C4-2B (cell line): Measurements from ENCODE around the gene ANKRD9.

Source experiments
- H3K27ac ChIP-seq: fragments of 450-650 bp; 2 replicates; pipeline ENCODE4 v1.5.1; 2017
- CTCF ChIP-seq: fragments of 450-650 bp; conservative IDR thresholded peaks from 2 replicates; pipeline ENCODE4 v1.5.1; 2017; ENCODE audit warnings: mild to moderate bottlenecking
- ZFX ChIP-seq: fragments of 450-650 bp; IDR thresholded peaks from 2 replicates; pipeline ENCODE4 v1.6.1; 2017

Gene ANKRD9

DNA sequence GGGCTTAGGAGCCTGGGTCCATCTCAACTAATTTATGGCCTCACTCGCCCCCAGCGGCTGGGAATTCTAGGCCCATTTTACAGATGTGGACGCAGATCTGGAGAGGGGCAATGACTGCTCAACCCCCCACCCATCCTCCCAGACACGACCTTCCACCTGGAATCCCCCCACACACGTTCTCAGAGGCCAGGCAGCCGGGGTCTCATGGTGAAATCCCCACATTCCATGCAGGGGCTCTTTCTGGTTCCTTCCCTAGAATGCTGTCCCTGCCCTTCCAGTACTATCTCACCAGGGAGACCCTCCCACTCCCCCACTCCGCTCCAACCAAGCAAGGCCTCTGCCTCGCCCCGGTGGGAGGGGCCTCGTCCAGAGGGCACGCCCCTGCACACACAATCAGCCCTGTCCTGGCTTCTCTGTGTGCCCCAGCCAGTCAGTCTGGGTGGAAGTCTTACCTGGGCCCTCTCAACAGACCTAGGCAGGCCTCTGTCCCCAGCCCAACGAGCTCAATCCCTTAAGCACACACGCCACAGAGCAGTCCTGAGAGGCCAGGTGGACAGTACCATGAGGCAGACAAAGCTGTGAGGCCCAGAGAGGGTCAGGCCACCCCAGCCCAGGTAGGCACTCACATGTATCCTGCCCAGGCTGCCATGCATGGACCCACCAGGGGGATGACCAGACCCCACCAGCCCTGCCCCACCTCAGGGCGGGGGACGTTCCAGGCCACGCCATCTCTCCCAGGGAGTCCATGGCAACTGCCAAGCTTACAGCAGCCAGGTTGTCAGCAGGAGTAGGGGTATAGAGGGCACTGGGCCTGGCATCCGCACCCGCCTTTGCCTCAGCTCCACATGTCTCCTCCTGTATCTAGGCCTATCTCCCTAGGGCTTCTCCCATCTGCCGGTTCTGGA is 1.3 kb upstream of the ANKRD9 start:
- H3K27ac ChIP-seq, result peak overlapping the region; percentile 63; the same call in 1 of the 2 replicates
- TF ChIP-seq ZFX (no peak), CTCF (no peak)

DNA sequence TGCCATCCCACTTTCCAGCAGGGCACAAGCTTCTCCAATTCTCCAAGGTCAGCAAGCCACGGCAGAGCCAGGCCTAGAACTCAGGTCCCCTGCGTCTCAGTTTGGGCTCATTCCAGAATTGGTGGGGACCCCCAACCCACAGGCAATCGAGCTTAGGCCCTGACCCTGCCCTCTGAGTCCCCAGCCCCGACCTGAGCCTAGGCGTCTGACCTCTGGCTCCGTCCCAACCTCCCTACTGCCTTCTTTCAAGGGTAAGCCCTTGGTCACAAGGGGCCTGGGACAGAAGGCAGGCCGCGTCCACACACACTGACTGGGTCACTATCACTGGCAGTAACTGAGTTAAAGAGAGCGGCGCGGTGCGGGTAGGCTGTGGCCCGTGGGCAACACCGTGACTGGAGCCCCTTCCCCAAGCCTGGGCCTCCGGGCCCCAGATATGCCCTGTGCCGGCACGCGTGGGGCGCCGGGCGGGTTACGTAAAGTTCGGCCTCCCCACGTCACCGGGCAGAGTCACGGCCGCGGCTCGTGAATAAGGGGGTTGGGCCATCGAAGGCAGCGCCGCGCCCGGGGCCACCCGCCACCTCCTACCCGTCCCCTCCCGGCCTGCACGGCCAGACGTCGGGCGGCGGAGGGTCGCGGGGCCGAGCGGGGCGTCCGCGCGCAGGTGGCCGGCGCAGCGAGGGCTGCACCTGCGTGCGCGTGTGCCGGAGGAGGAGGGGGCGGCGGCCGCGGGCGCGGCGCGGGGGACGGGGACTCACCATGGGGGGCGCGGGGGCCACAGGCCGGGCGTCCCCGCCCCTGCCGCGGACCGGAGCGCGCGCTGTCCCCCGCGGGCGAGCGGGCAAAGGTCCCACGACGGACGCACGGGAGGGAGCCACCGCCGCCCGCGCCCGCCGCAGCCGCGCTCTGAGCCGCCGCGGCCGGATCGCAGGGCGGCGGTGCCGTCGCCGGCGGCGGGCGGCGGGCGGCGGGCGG is 516 bp downstream of the ANKRD9 start:
- TF ChIP-seq ZFX (peak; percentile 73; the same call in 1 of the 2 replicates), CTCF (no peak)
- H3K27ac ChIP-seq, result peak overlapping the region; percentile 90

DNA sequence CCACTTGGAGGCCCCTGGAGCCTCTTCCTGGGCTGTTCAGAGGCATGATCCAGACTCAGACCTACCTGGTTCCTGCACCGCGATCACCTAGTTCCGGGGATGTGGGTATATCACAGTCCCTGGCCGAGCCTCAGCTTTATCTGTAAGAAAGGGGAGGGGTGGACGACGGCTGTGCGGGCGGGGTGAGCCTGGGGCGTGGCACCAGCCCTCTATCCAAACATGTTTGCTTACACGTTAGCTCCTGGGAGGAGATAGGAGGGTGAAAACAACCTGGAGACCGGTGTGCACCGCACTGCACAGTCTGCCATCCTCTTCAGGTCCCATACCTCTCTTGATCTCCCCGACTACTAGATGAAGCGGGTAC is 1.2 kb downstream of the ANKRD9 start:
- H3K27ac ChIP-seq, result peak overlapping the region; percentile 90
- TF ChIP-seq CTCF (peak; percentile 34; the same call in 1 of the 2 replicates), ZFX (no peak)

- H3K27ac ChIP-seq, result peak overlapping the region; percentile 90
- no peak for TF ChIP-seq ZFX
- TF ChIP-seq CTCF, result peak; percentile 62
These were observed 1.7 kb downstream of the ANKRD9 start for GRCh38 chr14:102507857-102508312.

DNA sequence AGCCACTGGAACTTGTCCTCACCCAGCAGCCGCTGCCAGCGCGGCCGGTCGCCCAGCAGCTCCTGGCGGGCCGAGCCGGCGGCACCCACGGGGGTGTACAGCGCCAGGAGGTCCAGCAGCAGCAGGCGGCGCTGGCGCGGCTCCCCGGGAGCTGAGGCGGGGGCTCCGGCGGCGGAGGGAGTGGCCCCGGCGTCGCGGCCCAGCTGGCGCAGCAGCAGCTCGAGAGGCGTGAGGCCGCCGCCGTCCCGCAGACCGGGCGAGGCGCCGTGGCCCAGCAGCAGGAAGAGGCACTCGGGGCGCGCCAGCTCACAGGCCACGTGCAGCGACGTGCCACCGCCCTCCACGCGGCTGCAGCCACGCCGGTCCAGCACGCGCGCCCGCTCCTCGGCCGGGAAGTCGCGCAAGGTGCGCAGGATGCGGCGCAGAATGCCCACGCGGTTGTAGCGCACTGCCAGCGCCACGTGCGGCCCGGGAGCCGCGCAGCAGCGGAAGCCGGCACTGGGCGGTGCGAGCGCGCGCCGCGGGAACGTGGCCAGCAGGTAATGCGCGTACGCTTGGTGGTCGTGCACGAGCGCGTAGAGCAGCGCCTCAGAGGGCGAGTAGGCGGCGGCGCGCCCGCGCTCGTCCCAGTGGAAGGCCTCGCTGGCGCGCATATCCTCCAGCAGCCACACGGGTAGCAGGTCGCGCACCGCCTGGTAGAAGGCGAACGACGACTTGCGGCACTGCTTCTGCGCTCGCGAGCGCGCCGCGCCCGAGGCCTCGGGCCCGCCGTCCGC is 2.3 kb downstream of the ANKRD9 start:
- TF ChIP-seq CTCF, result no peak
- no peak for TF ChIP-seq ZFX
- H3K27ac ChIP-seq, result peak overlapping the region; percentile 90; the same call in 1 of the 2 replicates

- no peak for TF ChIP-seq CTCF
- TF ChIP-seq ZFX, result no peak
These were observed 3.0 kb downstream of the ANKRD9 start for GRCh38 chr14:102506626-102506925.

More at GRCh38 chr14:102506626-102506925, 3.0 kb downstream of the ANKRD9 start:
- H3K27ac ChIP-seq, result no peak overlapping the region
